GM18873 (cell line): ENCODE measurements around the gene WNK4.
"Not testable (repeated sequence)": the region's sequence is repeated elsewhere in the genome, so short reads cannot be mapped to it uniquely, and the experiment has no call there.

ENCODE experiments used
- ATAC-seq: cut with Tn5 transposase; IDR thresholded peaks from one replicate; pipeline ENCODE4 v1.9.1; 2021; ENCODE audit warnings: mild to moderate bottlenecking, moderate library complexity, moderate number of reproducible peaks; ENCODE audit not compliant: unreplicated experiment, low FRiP score

The WNK4 gene

DNA sequence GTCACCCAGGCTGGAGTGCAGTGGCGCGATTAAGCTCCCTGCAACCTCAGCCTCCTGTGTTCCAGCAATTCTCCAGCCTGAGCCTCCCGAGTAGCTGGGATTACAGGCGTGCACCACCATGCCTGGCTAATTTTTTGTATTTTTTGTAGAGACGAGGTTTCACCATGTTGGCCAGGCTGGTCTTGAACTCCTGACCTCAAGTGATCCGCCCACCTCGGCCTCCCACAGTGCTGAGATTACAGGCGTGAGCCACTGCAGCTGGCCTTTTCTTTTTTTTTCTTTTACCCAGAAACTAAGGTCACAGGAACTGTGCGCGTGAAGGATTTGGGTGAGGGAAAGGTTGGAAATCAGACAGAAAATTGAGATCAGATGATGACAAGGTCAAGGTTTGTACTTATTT, 10.4 kb upstream of the WNK4 start:
- not testable (repeated sequence) for ATAC-seq

DNA sequence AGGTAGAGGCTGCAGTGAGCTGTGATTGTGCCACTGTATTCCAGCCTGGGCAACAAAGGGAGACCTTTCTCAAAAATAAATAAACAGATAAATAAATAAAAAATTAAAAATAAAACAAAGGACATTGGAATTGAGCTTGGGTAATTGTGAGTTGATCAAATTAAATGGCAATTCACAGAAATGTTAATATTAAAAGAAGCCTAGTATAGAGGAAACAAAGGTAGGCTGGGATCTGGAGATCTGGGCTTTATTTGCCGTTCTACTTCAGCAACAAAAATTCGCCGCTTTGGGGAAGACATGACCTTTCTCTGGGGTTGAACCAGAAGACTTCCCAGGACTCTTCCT, 7.5 kb upstream of the WNK4 start:
- no peak for ATAC-seq

DNA sequence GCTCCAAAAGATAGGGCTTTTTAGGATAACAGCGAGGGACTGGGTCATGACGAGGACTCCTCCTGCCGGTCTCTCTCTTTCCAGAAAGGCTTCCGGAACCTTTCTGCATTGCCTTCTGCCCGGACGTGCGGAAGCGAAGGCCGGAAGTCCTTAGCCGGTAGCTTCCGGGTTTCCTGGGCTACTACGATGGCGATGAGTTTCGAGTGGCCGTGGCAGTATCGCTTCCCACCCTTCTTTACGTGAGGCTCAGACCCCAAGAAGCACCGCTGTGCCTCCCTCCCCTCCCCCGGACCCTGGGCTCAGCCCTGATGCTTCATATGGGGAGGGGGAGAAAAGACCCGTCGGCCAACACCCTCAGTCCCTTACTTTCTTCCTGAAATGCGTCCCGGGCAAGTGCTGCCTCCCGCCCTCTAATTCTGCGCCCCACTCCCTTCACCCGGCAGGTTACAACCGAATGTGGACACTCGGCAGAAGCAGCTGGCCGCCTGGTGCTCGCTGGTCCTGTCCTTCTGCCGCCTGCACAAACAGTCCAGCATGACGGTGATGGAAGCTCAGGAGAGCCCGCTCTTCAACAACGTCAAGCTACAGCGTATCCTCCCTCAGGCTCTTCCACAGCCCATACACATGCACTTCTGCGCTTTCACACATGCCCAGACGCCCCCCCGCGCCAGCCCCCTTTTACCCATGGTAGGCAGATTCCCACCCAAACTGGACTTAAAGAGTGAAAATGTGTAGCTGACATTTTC, 6.9 kb upstream of the WNK4 start, which contains the start of gene VPS25:
Gene VPS25 (plus strand): TSS at position 160 of the 746 bp plus-strand sequence. CDS start 27 bp downstream, at position 187.
- no peak for ATAC-seq

DNA sequence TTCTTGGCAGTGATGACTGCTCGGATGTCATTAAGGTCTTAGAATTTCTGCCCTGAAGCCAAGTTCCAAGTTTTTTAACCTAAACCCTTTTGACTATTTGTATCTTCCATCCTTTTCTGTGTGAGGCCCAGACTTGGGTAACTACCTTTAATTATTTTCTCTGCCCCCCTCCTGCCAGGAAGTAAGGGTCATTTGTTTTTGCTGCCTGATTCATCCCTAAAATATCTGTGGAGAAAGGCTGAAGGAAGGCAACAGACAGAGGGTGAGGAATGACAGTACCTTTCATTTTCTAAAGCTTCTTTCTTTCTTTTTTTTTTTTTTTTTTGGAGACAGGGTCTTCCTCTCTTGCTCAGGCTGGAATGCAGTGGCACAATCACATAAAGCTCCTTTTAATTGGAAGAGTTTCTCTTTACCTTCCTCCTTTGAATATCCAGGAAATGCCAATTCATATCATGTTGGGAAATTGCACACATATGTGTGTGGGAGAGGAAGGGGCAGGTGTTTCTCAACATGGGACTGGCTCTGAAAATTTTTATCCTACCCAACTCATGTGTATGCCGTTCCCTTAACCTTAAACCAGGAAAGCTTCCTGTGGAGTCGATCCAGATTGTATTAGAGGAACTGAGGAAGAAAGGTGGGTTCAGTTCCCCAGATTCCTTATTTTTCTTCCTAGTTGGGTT, 6.2 kb upstream of the WNK4 start:
- no peak for ATAC-seq

DNA sequence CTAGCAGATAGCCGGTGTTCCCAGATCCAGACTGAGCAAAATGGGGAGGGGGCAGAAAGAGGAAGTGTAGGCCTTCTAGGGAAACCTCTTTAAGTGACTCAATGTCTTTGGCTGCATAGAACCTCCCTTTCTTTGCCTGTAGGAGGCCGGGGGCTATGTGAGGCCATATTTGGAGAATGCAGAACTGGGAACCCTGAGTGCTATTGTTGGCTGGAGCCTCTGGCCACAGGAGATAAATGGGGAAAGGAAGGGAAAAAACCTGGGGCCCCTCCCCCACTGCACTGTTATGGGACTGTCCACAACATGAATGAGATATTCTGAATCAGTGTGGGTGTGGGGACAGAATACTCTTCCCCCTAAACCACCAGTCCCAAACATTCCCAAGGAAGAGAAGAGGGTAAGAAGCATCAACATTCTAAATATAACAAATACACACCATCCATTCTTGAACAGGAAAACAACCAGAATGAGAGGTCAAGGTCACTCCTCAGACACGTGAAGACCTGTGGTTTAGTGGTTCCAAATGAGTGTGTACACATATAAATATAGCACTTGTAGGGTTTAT, 4.8 kb upstream of the WNK4 start:
- no peak for ATAC-seq

DNA sequence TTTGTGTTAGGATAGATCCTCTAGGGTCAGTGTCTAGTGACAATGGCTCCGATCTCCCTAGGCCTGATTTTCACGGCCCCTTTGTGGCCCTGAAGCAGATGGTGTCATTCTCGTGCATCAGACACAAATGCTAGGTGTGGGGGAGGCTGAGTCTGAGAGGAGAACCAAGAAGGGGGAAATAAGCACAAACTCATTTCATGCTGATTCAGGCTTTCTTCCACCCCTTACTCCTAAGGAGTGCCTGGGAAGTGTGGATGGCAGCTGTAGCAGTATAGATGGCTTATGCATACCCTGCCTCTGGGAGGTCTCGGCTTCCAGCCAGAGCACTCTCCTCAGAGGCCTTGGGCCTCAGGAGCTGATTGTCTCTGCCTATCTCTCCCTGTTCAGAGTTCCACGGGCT, 1.8 kb upstream of the WNK4 start:
- no peak for ATAC-seq

DNA sequence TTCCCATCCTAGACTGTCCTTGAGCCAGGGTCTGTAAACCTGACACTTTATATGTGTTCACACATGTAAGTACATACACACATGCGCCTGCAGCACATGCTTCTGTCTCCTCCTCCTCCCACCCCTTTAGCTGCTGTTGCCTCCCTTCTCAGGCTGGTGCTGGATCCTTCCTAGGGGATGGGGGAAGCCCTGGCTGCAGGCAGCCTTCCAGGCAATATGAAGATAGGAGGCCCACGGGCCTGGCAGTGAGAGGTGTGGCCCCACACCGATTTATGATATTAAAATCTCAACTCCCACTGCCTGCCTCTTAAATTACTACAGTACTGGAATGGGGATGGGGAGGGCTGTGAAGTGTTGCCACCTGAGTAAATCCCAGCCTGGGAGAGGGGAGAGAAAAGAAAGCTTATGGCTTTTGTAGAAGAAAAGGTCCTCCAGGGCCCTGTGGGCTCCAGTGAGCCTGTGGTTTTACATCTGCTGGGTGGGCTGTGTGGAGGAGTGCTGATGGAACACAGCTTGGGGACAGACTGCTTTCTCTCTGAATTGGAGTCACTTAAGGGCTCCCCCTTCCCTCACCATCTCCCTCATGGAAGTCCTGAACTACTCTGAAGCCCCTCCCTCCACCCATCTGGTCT, 990 bp upstream of the WNK4 start:
- no peak for ATAC-seq

DNA sequence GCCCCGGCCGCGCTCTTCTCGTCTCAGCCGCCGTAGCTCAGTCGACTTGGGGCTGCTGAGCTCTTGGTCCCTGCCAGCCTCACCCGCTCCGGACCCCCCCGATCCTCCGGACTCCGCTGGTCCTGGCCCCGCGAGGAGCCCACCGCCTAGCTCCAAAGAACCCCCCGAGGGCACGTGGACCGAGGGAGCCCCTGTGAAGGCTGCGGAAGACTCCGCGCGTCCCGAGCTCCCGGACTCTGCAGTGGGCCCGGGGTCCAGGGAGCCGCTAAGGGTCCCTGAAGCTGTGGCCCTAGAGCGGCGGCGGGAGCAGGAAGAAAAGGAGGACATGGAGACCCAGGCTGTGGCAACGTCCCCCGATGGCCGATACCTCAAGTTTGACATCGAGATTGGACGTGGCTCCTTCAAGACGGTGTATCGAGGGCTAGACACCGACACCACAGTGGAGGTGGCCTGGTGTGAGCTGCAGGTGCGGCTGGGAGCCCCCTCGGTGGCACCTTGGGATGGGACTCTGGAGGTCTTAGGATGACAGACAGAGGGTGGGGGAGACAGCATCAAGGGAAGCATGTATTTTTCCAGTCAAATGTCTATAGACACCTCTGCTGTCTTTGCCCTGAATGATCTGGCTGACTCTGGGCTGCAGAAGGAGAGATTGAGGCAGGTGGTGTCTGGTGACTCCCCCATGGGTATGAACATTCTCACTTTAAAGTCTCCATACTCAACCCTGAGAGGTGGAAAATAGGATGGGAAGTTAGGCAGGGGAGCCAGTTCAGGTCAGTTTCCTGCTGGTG, 635 bp downstream of the WNK4 start:
- no peak for ATAC-seq

DNA sequence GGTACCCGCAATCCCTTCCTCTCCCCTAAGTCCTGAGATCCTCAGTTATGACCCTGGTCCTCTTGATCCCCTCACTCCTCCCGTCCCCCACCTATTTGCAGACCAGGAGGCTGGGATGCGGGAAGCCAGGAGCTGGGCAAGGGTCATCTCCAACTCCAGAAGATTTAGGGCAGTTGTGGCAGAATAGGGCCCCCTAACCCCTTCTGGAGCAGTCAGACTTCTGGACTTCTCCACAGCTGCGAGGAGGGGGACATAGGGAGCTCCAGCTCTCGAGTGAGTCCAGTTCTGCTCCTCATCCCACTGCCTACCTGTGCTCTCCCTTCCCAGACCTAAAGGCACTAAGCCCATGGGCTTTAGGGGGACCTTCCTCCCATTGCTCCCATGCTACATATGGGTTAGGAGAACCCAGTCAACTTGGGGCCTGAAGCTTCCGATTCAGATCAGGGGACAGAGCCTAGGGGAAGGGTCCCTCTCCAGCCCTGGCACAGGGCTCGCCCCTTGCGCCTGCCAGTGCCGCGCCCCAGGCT, 1.3 kb downstream of the WNK4 start:
- no peak for ATAC-seq

DNA sequence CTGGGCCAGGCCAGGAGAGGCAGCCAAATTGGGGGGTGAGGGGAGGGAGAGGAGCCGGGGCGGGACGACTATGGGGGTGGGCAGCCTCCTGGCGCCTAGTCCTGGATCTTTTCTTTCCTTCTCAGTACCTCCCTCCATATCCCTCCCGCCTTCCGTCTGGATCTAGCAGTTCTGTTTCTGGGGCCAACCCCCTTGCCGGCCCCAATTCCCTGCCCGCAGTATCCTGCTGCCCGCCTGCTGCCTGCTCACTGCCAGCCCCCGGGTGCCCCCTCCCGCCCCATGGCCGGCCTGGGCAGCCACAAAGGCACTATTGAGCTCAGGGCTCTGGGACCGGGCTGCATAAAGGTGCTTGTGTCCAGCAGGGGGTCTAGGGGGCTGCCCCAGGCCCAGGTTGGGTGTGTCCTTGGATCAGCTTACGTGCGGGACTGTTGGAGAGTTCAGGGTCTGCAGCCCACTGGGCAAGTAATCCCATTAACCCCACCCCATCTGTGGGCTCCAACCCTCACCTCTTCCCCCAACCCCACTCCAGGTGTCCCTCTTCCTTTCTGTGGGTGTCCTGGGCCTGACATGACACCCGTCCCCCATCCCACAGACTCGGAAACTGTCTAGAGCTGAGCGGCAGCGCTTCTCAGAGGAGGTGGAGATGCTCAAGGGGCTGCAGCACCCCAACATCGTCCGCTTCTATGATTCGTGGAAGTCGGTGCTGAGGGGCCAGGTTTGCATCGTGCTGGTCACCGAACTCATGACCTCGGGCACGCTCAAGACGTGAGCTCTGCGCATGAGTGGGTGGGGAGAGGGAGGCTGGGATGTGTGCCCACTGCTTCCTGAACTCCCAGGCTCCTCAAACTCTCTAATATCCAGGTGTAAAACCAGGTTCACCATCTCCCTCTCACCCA, 2.0 kb downstream of the WNK4 start:
- no peak for ATAC-seq

DNA sequence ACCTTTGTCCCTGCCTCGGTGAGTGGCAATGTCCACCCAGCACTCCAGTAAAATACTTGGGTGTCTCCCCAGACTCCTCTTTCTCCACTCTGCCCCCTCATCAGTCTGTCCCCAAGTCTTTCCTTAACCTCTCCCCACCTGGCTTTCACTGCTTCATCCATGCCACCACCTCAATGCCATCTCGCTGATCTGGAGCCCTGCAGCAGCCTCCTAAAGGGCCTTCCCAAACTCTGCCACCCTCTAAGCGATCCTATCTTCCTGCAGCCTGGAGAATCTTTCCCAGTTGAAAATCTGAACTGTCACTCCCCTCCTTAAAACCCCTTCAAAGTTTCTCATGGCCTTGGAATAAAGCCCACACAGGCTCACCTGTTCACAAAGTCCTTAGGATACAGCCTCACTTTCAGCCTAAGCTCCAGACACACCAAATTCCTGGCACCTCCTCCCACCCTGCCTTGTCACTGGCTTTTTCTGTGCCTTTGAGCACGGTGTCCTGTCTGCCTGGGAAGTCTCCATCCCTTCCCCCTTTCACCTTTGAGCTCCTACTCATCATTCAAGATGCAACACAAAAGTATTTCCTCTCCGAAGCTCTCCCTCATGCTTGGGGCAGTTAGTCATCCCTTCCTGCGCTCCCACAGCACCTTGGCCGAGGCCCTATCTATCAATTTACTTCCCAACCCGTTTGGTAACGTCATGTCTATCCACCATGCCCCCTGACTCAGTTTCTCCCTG, 2.8 kb downstream of the WNK4 start:
- ATAC-seq = no peak

DNA sequence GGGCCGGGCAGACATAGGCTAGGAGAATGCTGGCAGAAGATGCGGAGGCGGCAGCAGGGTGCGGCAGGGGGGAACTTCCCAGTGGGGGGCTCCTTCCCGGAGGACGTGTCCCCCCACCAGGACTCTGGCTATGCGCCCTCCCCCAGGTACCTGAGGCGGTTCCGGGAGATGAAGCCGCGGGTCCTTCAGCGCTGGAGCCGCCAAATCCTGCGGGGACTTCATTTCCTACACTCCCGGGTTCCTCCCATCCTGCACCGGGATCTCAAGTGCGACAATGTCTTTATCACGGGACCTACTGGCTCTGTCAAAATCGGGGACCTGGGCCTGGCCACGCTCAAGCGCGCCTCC, 3.4 kb downstream of the WNK4 start:
- no peak for ATAC-seq

DNA sequence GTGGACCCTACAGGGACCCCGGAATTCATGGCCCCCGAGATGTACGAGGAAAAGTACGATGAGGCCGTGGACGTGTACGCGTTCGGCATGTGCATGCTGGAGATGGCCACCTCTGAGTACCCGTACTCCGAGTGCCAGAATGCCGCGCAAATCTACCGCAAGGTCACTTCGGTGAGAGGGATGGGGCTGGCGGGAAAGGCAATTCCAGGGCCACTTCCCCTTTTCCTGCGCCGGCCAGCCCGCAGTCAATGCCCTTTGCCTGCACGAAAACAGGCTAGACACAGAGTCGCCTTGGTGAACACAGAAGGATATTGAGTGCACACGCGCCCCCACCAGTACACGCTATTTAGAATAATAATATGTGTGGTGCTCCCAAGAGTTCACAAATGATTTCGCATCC, 4.0 kb downstream of the WNK4 start:
- no peak for ATAC-seq

DNA sequence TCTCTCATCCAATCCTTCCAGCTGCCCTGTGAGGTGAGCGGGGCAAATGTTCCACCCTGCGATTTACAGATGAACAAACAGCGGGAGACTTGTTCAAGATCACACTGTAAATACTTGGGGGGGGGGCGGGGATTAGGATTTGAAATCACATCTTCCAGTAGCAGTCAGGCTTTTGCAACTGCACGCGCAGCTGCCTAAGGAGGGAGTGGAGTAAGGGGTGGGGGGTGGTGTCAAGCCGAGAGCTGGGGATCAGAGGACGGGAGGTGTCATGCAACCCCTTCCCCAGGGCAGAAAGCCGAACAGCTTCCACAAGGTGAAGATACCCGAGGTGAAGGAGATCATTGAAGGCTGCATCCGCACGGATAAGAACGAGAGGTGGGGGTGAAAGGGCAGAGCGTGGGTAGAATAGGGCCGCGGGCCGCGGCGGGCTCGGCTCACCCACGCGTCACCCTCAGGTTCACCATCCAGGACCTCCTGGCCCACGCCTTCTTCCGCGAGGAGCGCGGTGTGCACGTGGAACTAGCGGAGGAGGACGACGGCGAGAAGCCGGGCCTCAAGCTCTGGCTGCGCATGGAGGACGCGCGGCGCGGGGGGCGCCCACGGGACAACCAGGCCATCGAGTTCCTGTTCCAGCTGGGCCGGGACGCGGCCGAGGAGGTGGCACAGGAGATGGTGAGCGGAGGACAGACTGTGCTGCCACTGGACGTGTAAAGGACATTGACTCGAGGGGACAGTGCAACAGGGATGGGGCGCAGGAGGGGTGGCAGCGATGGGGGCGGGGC, 4.6 kb downstream of the WNK4 start:
- ATAC-seq = no peak

DNA sequence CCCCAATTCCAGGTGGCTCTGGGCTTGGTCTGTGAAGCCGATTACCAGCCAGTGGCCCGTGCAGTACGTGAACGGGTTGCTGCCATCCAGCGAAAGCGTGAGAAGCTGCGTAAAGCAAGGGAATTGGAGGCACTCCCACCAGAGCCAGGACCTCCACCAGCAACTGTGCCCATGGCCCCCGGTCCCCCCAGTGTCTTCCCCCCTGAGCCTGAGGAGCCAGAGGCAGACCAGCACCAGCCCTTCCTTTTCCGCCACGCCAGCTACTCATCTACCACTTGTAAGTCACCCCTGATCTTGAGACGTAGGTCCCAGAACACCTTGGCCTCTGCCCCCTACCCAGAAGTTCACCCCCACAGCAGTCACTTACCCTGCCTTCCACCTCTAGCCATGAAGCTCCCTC, 6.9 kb downstream of the WNK4 start:
- no peak for ATAC-seq

DNA sequence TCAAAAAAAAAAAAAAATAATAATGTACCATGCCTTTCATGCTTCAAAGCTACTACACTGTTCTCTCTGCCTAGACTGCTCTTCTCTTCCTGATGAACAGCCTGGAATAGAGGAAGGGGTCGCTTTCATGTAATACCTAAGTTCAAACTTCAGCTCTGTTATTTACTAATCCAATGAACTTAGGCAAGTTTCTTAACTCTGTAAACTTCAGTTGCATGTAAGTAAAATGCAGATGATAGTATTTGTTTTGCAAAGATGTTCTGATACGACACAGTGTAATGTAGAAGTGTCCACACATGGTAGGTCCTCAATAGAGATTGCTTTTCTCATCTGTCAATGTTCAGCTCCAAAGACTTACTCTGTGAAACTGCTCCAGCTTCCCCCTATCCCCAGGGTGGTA, 11.5 kb downstream of the WNK4 start:
- no peak for ATAC-seq

DNA sequence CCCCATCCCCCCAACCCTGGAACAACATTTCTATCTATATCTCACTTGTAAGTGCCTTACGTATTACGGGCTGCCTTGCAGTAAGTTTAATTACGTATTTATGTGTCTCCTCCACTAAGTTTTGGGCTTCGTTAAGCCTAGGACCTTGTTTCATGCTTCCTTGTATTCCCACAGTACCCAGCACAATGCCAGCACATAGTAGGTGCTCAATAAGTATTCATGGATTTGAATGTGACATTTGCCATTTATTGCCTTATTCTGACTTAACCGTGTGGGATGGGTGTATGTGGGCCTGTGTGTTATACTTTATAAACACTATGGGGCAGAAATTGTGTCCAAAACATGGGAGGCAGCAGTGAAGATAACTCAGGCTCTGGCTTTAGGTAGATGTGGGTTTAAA, 12.1 kb downstream of the WNK4 start:
- ATAC-seq = no peak

DNA sequence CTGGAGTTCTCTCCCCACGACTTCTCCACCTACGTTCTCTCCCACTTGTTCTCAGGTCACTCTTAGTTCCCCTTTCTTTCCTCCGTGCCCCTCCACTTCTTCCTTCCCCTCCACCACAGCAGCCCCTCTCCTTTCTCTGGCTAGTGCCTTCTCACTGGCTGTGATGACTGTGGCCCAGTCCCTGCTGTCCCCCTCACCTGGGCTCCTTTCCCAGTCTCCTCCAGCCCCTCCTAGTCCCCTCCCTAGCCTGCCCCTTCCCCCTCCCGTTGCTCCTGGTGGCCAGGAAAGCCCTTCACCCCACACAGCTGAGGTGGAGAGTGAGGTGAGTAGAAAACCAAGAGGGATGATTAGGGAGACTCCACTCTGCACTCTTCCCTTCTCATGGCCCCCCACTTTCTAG, 14.7 kb downstream of the WNK4 start:
- ATAC-seq = no peak
